GM19239 (cell line): ENCODE measurements around the gene RNF207.

Experiments used
- DNase-seq: peaks from one replicate; pipeline ENCODE4 v3.0.0; 2011; ENCODE audit warnings: low spot score; ENCODE audit not compliant: insufficient read length
- FAIRE-seq: peaks from 2 replicates; lab custom pipeline; 2011; peaks lifted over from hg19 to GRCh38; lab: Jason Lieb, UNC

Gene RNF207

DNA sequence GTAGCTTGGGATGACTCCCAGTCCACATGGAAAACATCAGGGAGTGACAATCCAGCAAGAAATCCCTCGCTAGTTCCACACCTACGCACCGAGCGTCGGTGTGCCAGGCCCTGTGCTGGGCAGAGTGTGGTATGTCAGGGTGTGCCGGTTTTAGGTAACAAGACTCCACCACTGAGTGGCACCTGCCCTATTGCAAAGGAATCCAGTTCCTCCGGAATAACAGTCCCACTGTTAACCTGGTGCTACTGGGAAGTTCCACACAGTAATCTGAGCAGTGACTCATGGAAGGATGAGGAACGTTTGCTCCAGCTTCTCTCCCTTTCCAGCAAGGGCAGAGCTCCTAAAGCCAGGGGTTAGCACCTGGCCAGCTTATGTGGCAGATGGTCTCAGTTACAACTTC lies 14.3 kb downstream of the RNF207 start:
- FAIRE-seq (no peak), DNase-seq (no peak)

DNA sequence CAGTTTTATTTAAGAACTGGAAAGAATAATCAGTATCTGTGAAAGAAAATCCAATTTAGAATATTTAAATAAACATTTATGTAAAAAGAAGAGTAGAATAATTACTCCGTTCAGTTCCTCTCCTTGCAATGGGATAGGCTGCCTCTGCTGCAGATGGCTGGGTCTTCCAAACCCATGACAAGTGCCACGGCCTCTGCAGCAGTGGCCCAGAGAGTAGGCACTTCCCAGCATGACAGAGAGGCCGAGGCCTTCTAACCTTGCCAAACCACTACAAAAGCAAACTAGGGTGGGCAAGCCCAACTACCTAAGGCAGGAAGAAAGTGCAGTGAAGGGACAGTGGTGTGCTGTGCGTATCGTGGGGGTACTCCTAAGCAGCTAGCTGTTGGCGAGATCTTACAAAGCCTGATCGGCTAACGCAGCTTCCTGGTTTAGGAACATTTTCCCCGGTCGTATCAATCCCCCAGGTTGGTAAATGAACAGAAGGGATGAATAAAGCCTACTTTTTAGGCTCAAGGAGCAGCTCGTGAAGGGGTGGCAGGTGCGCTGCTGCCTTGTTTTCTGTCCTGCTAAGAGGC lies 15.4 kb downstream of the RNF207 start:
- FAIRE-seq = no peak
- DNase-seq = no peak

DNA sequence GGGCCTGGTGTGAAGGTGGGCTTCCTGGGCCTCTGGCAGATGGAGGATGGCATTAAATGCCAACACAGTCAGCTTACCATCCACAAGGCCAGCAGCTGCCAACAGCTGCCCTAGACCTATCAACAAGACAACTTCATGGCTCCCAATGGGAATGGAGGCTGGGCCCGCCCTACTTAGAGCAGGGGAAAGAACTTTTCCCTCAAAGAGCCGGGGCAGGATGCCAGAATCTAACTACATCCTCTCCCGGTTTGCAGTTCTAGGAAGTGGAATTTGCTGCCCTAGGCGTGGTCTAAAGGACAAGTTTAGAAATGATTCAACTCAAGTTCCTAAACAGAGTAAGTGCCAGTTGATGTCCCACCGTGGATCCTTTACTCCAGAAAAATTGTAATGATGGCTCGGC lies 16.7 kb downstream of the RNF207 start:
- DNase-seq (no peak), FAIRE-seq (no peak)

- no peak for DNase-seq
- no peak for FAIRE-seq
These were observed 17.7 kb downstream of the RNF207 start for GRCh38 chr1:6223617-6224016.

DNA sequence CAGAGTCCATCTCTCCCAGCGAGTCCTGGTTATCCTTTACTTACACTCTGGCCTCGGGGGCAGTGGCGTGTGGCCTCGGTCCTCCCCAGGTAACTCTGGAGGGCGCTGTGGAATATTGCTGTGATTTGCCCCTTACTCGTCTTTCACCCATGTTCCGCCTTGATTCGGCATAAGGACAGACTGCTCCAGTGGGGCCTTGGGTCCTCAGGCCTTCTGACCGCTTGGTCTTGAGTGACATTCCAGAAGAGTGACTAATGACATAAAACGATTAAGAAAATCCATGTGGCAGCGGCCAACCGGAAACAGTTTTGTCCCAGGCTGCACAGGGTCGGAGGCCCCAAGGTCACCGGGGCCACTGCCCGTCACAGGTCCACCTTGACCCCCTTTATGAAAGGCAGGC lies 18.8 kb downstream of the RNF207 start:
- FAIRE-seq = no peak

GRCh38 chr1:6225651-6226050 lies 19.7 kb downstream of the RNF207 start:
- no peak for DNase-seq
- no peak for FAIRE-seq

More for the DNA sequence above, 18.8 kb downstream of the RNF207 start:
- DNase-seq = no peak

DNA sequence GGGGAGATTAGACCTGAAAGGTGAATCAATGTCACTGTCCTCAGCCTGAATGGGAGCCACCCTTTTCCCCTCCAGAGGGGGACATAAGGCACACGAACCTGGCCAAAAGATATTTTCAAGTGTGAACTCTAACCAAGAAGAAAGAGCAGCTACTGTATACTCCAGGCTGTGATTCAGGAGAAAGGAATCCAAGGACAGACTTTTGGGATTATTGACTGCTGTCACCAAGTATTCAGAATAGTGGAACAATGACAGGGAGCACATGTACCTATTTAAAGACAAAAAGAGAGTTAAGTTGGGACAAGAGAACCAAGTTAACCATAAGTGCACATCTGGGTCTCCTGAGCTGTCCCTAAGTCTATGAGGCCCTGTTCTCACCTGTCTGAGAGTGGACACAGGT lies 27.5 kb downstream of the RNF207 start:
- no peak for DNase-seq
- no peak for FAIRE-seq

DNA sequence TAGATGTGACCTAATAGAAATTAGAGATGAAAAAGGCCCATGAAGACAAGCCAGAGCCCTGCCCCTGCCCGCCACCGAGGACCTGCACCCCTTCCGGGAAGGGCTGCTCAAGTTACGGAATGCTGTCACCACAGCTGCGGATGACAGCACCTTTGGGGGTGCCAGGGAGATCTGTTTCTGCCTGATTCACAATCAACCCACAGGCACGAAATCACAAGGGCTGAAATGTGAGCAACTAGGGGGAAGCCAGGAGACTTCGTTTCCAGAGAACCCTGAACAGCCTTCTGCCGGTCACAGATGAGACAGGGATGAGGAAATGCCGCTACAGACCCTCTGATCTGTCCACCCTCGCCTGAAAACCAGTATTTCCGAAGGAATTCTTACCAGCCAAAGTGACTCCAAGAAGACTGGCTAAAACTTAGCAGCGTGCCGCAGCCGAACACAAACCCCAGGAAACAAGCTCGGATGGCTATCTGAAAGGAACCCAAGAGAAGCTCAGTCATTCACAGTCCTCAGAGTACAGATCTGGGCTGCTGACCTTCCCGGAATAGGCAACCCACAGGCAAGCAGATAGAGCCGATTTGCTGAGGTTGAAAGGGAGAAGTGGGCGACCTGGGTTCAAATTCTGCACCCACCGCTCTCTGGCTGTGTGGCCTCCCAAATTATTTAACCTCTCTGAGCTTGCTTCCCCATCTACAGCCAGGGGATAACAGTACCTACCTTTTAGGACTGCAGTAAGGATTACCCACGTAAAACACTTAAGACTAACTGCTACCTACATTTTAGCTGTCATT lies 28.8 kb downstream of the RNF207 start:
- DNase-seq (no peak), FAIRE-seq (peak; percentile 71)

- no peak for FAIRE-seq
- no peak for DNase-seq
These were observed 29.4 kb downstream of the RNF207 start for GRCh38 chr1:6235296-6235677.

DNA sequence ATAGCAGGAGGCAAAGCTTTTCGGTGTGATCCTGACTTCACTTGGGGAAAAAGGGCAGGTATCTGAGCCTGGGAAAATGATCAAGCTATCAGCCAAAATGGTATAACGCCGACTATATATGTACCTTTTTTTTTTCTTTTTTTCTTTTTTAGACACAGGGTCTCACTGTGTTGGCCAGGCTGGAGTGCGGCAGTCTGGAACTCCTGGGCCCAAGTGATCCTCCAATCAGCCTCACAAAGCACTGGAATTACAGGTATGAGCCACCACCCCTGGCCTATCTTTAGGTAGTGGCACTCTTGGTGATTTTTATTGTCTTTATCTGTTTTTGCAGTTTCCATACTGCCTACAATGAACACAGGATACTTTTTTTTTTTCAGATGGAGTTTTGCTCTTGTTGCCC lies 31.2 kb downstream of the RNF207 start:
- no peak for DNase-seq
- FAIRE-seq = no peak

- DNase-seq = no peak
- no peak for FAIRE-seq
These were observed 33.4 kb downstream of the RNF207 start for GRCh38 chr1:6239213-6239752.

DNA sequence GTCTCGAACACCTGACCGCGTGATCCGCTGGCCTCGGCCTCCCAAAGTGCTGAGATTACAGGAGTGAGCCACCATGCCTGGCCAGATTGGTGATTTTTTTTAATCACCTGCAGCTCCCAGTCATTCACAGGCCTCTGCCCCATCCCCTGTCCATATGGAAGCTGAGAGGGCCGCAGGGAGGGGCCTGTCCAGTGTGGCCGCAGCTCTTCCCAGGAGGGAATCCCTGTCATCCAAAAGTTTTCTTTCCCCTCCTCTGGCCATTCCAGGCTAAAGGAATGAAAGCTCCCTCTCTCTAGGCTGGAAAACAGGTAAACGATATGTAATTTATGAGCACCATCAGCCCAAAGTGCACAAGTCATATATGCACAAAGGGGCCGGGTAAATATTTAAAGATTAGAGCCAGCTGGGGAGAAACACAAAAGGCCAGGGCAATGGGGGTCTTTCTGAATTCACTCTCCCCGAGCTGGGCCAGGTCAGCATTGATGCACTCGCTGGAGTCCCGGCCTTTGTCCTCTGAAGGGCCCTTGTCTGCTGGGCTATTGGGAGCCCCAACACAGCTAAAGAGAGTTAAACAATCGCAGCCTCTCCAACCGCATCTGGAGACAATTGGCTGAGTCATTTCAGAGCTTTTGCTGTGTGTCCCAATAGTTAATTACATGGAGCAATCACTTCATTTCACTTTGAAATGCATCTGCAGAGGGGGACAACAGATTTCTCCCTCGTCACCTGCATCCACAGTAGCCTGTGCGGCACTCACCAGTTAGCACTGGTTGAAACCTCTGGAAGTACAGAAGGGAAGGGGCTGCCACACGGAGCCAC lies 34.2 kb downstream of the RNF207 start:
- DNase-seq = no peak
- no peak for FAIRE-seq

DNA sequence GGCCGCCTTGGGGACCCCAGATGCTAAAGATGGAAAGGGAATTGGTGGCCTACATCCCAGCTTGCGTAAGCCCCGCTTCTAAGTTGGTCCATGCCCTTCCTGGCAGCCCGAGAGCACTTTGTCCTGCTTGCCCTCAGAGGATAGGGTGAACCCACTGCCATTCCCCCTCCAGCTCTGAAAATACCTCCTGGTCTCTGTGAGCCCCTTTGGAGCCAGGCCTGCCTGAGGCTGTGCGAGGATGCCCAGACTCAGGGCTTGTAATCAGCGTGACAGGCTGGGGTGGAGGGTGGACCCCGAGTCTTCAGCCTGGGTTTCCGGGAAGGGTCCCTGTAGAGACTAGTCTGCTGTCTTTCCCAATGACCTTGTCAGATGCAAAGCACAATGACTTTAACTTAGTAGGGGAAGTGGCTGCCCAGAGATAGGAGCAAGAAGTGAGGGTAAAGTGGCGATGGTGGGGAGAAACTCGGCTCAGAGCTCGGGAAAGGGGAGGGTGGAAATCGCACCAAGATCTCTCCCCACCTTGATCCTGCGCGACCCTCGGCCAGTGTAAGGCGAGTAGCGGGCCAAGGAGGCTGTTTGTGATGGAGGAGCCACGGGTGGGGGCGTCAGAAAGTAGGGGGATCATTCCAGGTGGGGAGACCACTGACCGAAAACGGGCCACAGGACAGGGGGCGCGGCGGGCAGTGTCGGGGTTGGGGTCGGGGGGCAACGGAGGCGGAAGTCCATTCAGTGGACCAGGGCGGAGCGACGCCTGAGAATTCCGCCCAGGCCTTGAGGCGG lies 35.4 kb downstream of the RNF207 start:
- FAIRE-seq (no peak), DNase-seq (no peak)

DNA sequence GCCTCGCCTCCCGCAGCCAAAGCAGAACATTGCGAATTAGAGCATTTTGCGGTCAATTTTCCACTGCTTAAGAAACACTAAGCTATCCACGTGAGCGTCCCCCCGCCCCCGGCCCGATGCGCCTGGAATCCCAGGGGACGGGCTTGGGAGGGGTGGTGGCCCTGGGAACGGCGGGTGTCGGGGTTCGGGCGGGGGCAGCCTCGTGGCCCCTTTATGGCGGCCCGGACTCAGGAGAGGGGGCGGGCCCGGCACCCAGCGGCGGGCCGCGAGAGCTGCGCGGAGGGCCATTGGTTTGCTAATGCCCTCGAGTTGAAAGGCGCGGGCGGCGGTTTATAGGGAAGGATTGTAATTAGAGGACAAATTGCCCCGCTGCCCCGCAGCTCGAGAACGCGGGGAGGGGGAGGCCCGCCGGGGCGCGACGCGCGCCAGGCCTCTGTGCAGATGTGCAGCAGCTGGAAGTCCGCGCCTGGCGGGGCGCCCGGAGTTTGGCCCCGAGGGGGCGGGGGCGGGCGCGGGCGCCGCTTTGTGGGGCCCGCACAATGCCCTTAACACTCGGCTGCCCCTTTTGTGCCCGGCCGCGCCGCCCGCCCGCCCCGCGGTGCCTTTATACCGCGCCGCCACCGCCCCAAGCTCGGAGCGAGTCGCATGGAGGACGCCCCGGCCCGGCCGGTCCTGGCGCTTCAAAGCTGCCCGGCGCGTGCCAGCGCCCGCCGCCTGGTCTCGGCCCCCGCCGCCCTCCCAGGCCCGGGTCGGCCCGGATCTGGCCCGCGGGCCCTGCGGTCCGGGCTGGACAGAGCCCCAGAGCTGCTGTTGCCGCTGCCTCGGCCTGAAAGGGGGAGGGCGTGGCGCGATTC lies 36.2 kb downstream of the RNF207 start:
- FAIRE-seq = no peak
- no peak for DNase-seq

- FAIRE-seq = no peak
These were observed 37.3 kb downstream of the RNF207 start for GRCh38 chr1:6243053-6243834.

GRCh38 chr1:6243993-6244392 lies 38.1 kb downstream of the RNF207 start, which contains the start of gene HES3:
Gene HES3 (plus strand): TSS chr1:6244179. CDS start chr1:6244366, 187 bp downstream.
- FAIRE-seq = no peak
- DNase-seq = no peak

More at GRCh38 chr1:6243053-6243834, 37.3 kb downstream of the RNF207 start:
- no peak for DNase-seq

GRCh38 chr1:6244401-6245049 lies 38.6 kb downstream of the RNF207 start:
- FAIRE-seq = no peak
- DNase-seq = no peak
